OCI-LY1 (cell line): ENCODE data around the gene CRYL1.

Source experiments
- H2AFZ ChIP-seq: fragments of 200-600 bp; sonication (generic), shearing (Covaris generic); 2 replicates; pipeline ENCODE4 v1.6.0; 2014; ENCODE audit warnings: antibody characterized with exemption, mild to moderate bottlenecking, low read length
- H3F3A ChIP-seq: fragments of 200-600 bp; sonication (generic), shearing (Covaris generic); 2 replicates; pipeline ENCODE4 v1.6.0; 2014; ENCODE audit warnings: mild to moderate bottlenecking, antibody characterized with exemption, low read length, moderate library complexity; ENCODE audit not compliant: insufficient read depth
- H3K27ac ChIP-seq: fragments of 200-600 bp; sonication (generic); 2 replicates; pipeline ENCODE4 v1.5.1; 2014; ENCODE audit warnings: low read length, mixed run types, mild to moderate bottlenecking, low read depth; ENCODE audit not compliant: poor library complexity, severe bottlenecking
- H3K27me3 ChIP-seq: fragments of 200-600 bp; sonication (generic); 2 replicates; pipeline ENCODE4 v1.6.0; 2014; ENCODE audit warnings: antibody characterized with exemption, mild to moderate bottlenecking, low read length, moderate library complexity; ENCODE audit not compliant: insufficient read depth
- H3K36me3 ChIP-seq: fragments of 200-600 bp; sonication (generic); 2 replicates; pipeline ENCODE4 v1.6.1; 2014; ENCODE audit warnings: mild to moderate bottlenecking, antibody characterized with exemption, low read length, moderate library complexity, mixed read lengths; ENCODE audit not compliant: insufficient read depth
- H3K4me1 ChIP-seq: fragments of 200-600 bp; sonication (generic); 2 replicates; pipeline ENCODE4 v1.5.1; 2014; ENCODE audit warnings: mild to moderate bottlenecking, low read length, moderate library complexity; ENCODE audit not compliant: insufficient read depth, severe bottlenecking
- H3K4me2 ChIP-seq: fragments of 200-600 bp; sonication (generic), shearing (Covaris generic); 2 replicates; pipeline ENCODE4 v1.6.1; 2014; ENCODE audit warnings: low read length
- H3K4me3 ChIP-seq: fragments of 200-600 bp; sonication (generic); 2 replicates; pipeline ENCODE4 v1.5.1; 2014; ENCODE audit warnings: low read length, low read depth, mild to moderate bottlenecking, mixed read lengths; ENCODE audit not compliant: poor library complexity, severe bottlenecking
- H3K79me2 ChIP-seq: fragments of 200-600 bp; shearing (Covaris generic); 2 replicates; pipeline ENCODE4 v1.6.1; 2016; ENCODE audit warnings: mixed run types, low read length, mixed read lengths; ENCODE audit not compliant: insufficient read depth
- H3K9ac ChIP-seq: fragments of 200-600 bp; sonication (generic), shearing (Covaris generic); 2 replicates; pipeline ENCODE4 v1.6.1; 2014; ENCODE audit warnings: mild to moderate bottlenecking, low read length, mixed read lengths
- H3K9me2 ChIP-seq: fragments of 200-600 bp; sonication (generic), shearing (Covaris generic); 2 replicates; pipeline ENCODE4 v1.6.1; 2014; ENCODE audit warnings: low read depth, mild to moderate bottlenecking, low read length, mixed read lengths
- H3K9me3 ChIP-seq: fragments of 200-600 bp; shearing (Covaris generic); 2 replicates; pipeline ENCODE4 v1.6.1; 2014; ENCODE audit warnings: low read length, mixed read lengths
- H4K20me1 ChIP-seq: fragments of 200-600 bp; sonication (generic), shearing (Covaris generic); 2 replicates; pipeline ENCODE4 v1.6.0; 2016; ENCODE audit warnings: mild to moderate bottlenecking, low read length; ENCODE audit not compliant: insufficient read depth
- CTCF ChIP-seq: fragments of 200-600 bp; sonication (generic), shearing (Covaris generic); IDR thresholded peaks from 2 replicates; pipeline ENCODE4 v1.5.1; 2017; ENCODE audit warnings: mild to moderate bottlenecking, antibody characterized with exemption, low read length, moderate library complexity, mixed read lengths
- EZH2 ChIP-seq: fragments of 200-600 bp; sonication (generic), shearing (Covaris generic); IDR thresholded peaks from 2 replicates; pipeline ENCODE4 v1.8.0; 2017; ENCODE audit warnings: borderline replicate concordance, mixed run types, mild to moderate bottlenecking, antibody characterized with exemption, low read length, moderate library complexity, mixed read lengths

CRYL1 gene

GRCh38 chr13:20400774-20401173, 124.9 kb downstream of the CRYL1 start:
- Histone ChIP-seq H3K9ac (no peak overlapping the region), H3K36me3 (no peaks in the 10 kb centered on the region), H3K27ac (no peak overlapping the region), H4K20me1 (no peaks in the 10 kb centered on the region), H2AFZ (no peak overlapping the region), H3K27me3 (no peaks in the 10 kb centered on the region), H3K4me3 (no peak overlapping the region), H3K4me2 (no peak overlapping the region), H3K4me1 (no peaks in the 10 kb centered on the region), H3K9me3 (no peaks in the 10 kb centered on the region), H3F3A (no peaks in the 10 kb centered on the region), H3K79me2 (no peaks in the 10 kb centered on the region), H3K9me2 (no peaks in the 10 kb centered on the region)
- TF ChIP-seq CTCF (no peak), EZH2 (no peak)

GRCh38 chr13:20399961-20400360, 125.7 kb downstream of the CRYL1 start:
- Histone ChIP-seq H3K27ac (no peak overlapping the region), H3K9ac (no peak overlapping the region), H3K36me3 (no peaks in the 10 kb centered on the region), H3K27me3 (no peaks in the 10 kb centered on the region), H3F3A (no peaks in the 10 kb centered on the region), H3K9me2 (no peaks in the 10 kb centered on the region), H3K9me3 (no peaks in the 10 kb centered on the region), H4K20me1 (no peaks in the 10 kb centered on the region), H3K79me2 (no peaks in the 10 kb centered on the region), H3K4me2 (no peak overlapping the region), H3K4me3 (no peak overlapping the region), H3K4me1 (no peaks in the 10 kb centered on the region), H2AFZ (no peak overlapping the region)
- TF ChIP-seq CTCF (no peak), EZH2 (no peak)

- TF ChIP-seq EZH2 (no peak), CTCF (no peak)
Observed at GRCh38 chr13:20399515-20399914, 126.1 kb downstream of the CRYL1 start.

More at GRCh38 chr13:20399515-20399914, 126.1 kb downstream of the CRYL1 start:
- Histone ChIP-seq H3K27ac (no peak overlapping the region), H3K9ac (no peak overlapping the region), H3K4me3 (no peak overlapping the region), H3K4me2 (no peak overlapping the region), H4K20me1 (no peaks in the 10 kb centered on the region), H3K79me2 (no peaks in the 10 kb centered on the region), H3F3A (no peaks in the 10 kb centered on the region), H3K9me2 (no peaks in the 10 kb centered on the region), H3K9me3 (no peaks in the 10 kb centered on the region), H3K36me3 (no peaks in the 10 kb centered on the region), H3K4me1 (no peaks in the 10 kb centered on the region), H2AFZ (no peak overlapping the region), H3K27me3 (no peaks in the 10 kb centered on the region)
